Effector CD8-positive, alpha-beta T cell (primary cell): ENCODE data around the gene MAML3.

ENCODE experiments used
- DNase-seq: peaks from one replicate; lab custom pipeline; 2025; lab: John Stamatoyannopoulos, UW

The MAML3 gene

GRCh38 chr4:139783741-139784484 lies 370.1 kb downstream of the MAML3 start:
- no peak for DNase-seq

GRCh38 chr4:139782926-139783522 lies 371.0 kb downstream of the MAML3 start:
- DNase-seq: no peak

- DNase-seq: no peak
These were observed 372.9 kb downstream of the MAML3 start for GRCh38 chr4:139781066-139781465.

GRCh38 chr4:139779691-139780090 lies 374.3 kb downstream of the MAML3 start:
- no peak for DNase-seq

GRCh38 chr4:139777757-139778156 lies 376.2 kb downstream of the MAML3 start:
- DNase-seq: no peak

GRCh38 chr4:139776235-139776634 lies 377.7 kb downstream of the MAML3 start:
- no peak for DNase-seq

GRCh38 chr4:139774759-139775487 lies 379.1 kb downstream of the MAML3 start:
- DNase-seq: no peak

- no peak for DNase-seq
These were observed 380.2 kb downstream of the MAML3 start for GRCh38 chr4:139773560-139774318.

GRCh38 chr4:139770361-139770760 lies 383.6 kb downstream of the MAML3 start:
- no peak for DNase-seq

- no peak for DNase-seq
These were observed 384.6 kb downstream of the MAML3 start for GRCh38 chr4:139769364-139769763.

- no peak for DNase-seq
These were observed 385.1 kb downstream of the MAML3 start for GRCh38 chr4:139768896-139769295.

- DNase-seq: no peak
These were observed 385.6 kb downstream of the MAML3 start for GRCh38 chr4:139768366-139768765.

GRCh38 chr4:139767585-139767984 lies 386.4 kb downstream of the MAML3 start:
- DNase-seq: no peak

GRCh38 chr4:139767168-139767567 lies 386.8 kb downstream of the MAML3 start:
- no peak for DNase-seq

- DNase-seq: no peak
These were observed 389.2 kb downstream of the MAML3 start for GRCh38 chr4:139764686-139765310.

- no peak for DNase-seq
These were observed 389.8 kb downstream of the MAML3 start for GRCh38 chr4:139764182-139764581.

- DNase-seq: no peak
These were observed 390.3 kb downstream of the MAML3 start for GRCh38 chr4:139763672-139764071.

- no peak for DNase-seq
These were observed 390.8 kb downstream of the MAML3 start for GRCh38 chr4:139763205-139763604.

GRCh38 chr4:139762720-139763119 lies 391.3 kb downstream of the MAML3 start:
- no peak for DNase-seq

GRCh38 chr4:139761461-139761860 lies 392.5 kb downstream of the MAML3 start:
- no peak for DNase-seq

GRCh38 chr4:139760567-139760966 lies 393.4 kb downstream of the MAML3 start:
- DNase-seq: no peak

GRCh38 chr4:139759097-139759496 lies 394.9 kb downstream of the MAML3 start:
- DNase-seq: no peak
